ENCODE results near the gene TCF7L2.

Gene TCF7L2

DNA sequence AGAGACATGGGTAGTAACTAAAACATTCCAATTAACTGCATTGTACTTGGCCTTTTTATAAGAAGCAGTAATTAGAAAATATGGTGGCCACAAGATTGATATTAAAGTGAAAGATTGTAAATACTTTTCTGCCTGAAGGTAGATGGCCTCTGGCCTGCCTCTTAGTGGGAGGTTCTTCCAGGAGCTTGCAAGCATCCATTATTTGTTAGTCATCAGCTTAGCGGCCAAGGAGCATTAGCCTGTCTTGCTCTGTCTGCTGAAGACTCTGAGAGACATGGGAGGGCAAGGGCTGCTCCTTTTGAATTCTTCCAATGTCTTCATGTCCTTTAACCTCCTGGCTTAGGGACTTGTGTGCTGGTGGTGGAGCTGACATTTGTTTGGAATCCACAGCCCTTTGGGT is 80.4 kb downstream of the TCF7L2 start:
- TF ChIP-seq ISL1 (CRISPR knock-in tag; IDR thresholded peaks at IDR 0.05) (no peak), SNAI2 (CRISPR knock-in tag; IDR thresholded peaks at IDR 0.05) (no peak), ZC3H10 (CRISPR knock-in tag; IDR thresholded peaks at IDR 0.05) (no peak)
- ATAC-seq, result peak; percentile 77

- no peak for ATAC-seq
- TF ChIP-seq, protein P1, sequence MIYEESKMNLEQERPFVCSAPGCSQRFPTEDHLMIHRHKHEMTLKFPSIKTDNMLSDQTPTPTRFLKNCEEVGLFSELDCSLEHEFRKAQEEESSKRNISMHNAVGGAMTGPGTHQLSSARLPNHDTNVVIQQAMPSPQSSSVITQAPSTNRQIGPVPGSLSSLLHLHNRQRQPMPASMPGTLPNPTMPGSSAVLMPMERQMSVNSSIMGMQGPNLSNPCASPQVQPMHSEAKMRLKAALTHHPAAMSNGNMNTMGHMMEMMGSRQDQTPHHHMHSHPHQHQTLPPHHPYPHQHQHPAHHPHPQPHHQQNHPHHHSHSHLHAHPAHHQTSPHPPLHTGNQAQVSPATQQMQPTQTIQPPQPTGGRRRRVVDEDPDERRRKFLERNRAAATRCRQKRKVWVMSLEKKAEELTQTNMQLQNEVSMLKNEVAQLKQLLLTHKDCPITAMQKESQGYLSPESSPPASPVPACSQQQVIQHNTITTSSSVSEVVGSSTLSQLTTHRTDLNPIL (CRISPR knock-in tag; IDR thresholded peaks at IDR 0.05; ENCODE audit: low read depth), result no peak
- TF ChIP-seq PPARA (CRISPR knock-in tag; IDR thresholded peaks at IDR 0.05; ENCODE audit: borderline replicate concordance) (no peak), ZFP30 (CRISPR knock-in tag; IDR thresholded peaks at IDR 0.05) (no peak), ZNF8 (CRISPR knock-in tag; IDR thresholded peaks at IDR 0.05) (no peak), CSRNP3 (CRISPR knock-in tag; IDR thresholded peaks at IDR 0.05) (no peak), ESRRG (CRISPR knock-in tag; IDR thresholded peaks at IDR 0.05) (no peak), ISL1 (CRISPR knock-in tag; IDR thresholded peaks at IDR 0.05) (no peak), CSDC2 (CRISPR knock-in tag; IDR thresholded peaks at IDR 0.05) (no peak)
- TF ChIP-seq, protein P2, sequence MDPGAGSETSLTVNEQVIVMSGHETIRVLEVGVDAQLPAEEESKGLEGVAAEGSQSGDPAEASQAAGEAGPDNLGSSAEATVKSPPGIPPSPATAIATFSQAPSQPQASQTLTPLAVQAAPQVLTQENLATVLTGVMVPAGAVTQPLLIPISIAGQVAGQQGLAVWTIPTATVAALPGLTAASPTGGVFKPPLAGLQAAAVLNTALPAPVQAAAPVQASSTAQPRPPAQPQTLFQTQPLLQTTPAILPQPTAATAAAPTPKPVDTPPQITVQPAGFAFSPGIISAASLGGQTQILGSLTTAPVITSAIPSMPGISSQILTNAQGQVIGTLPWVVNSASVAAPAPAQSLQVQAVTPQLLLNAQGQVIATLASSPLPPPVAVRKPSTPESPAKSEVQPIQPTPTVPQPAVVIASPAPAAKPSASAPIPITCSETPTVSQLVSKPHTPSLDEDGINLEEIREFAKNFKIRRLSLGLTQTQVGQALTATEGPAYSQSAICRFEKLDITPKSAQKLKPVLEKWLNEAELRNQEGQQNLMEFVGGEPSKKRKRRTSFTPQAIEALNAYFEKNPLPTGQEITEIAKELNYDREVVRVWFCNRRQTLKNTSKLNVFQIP (CRISPR knock-in tag; IDR thresholded peaks at IDR 0.05; ENCODE audit: borderline replicate concordance, low read depth), result no peak
- TF ChIP-seq, protein P3, sequence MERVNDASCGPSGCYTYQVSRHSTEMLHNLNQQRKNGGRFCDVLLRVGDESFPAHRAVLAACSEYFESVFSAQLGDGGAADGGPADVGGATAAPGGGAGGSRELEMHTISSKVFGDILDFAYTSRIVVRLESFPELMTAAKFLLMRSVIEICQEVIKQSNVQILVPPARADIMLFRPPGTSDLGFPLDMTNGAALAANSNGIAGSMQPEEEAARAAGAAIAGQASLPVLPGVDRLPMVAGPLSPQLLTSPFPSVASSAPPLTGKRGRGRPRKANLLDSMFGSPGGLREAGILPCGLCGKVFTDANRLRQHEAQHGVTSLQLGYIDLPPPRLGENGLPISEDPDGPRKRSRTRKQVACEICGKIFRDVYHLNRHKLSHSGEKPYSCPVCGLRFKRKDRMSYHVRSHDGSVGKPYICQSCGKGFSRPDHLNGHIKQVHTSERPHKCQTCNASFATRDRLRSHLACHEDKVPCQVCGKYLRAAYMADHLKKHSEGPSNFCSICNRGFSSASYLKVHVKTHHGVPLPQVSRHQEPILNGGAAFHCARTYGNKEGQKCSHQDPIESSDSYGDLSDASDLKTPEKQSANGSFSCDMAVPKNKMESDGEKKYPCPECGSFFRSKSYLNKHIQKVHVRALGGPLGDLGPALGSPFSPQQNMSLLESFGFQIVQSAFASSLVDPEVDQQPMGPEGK (CRISPR knock-in tag; IDR thresholded peaks at IDR 0.05; ENCODE audit: borderline replicate concordance), result no peak
Measured at GRCh38 chr10:113031147-113031546, 81.1 kb downstream of the TCF7L2 start.

GRCh38 chr10:113033991-113034390 is 83.9 kb downstream of the TCF7L2 start:
- TF ChIP-seq PPARA (CRISPR knock-in tag; IDR thresholded peaks at IDR 0.05; ENCODE audit: borderline replicate concordance) (no peak), ZNF8 (CRISPR knock-in tag; IDR thresholded peaks at IDR 0.05) (no peak), ZC3H10 (CRISPR knock-in tag; IDR thresholded peaks at IDR 0.05) (no peak)
- ATAC-seq, result no peak

GRCh38 chr10:113035732-113036312 is 85.8 kb downstream of the TCF7L2 start:
- TF ChIP-seq OSR1 (CRISPR knock-in tag; IDR thresholded peaks at IDR 0.05), result no peak
- TF ChIP-seq, protein P4, sequence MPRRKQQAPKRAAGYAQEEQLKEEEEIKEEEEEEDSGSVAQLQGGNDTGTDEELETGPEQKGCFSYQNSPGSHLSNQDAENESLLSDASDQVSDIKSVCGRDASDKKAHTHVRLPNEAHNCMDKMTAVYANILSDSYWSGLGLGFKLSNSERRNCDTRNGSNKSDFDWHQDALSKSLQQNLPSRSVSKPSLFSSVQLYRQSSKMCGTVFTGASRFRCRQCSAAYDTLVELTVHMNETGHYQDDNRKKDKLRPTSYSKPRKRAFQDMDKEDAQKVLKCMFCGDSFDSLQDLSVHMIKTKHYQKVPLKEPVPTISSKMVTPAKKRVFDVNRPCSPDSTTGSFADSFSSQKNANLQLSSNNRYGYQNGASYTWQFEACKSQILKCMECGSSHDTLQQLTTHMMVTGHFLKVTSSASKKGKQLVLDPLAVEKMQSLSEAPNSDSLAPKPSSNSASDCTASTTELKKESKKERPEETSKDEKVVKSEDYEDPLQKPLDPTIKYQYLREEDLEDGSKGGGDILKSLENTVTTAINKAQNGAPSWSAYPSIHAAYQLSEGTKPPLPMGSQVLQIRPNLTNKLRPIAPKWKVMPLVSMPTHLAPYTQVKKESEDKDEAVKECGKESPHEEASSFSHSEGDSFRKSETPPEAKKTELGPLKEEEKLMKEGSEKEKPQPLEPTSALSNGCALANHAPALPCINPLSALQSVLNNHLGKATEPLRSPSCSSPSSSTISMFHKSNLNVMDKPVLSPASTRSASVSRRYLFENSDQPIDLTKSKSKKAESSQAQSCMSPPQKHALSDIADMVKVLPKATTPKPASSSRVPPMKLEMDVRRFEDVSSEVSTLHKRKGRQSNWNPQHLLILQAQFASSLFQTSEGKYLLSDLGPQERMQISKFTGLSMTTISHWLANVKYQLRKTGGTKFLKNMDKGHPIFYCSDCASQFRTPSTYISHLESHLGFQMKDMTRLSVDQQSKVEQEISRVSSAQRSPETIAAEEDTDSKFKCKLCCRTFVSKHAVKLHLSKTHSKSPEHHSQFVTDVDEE (CRISPR knock-in tag; IDR thresholded peaks at IDR 0.05), result no peak
- no peak for TF ChIP-seq BACH2 (CRISPR knock-in tag; IDR thresholded peaks at IDR 0.05; ENCODE audit: borderline replicate concordance)
- no peak for TF ChIP-seq ISL1 (CRISPR knock-in tag; IDR thresholded peaks at IDR 0.05)
- no peak for TF ChIP-seq ZC3H10 (CRISPR knock-in tag; IDR thresholded peaks at IDR 0.05)
- no peak for TF ChIP-seq CSDC2 (CRISPR knock-in tag; IDR thresholded peaks at IDR 0.05)
- no peak for TF ChIP-seq PPARA (CRISPR knock-in tag; IDR thresholded peaks at IDR 0.05; ENCODE audit: borderline replicate concordance)
- TF ChIP-seq ZNF70 (CRISPR knock-in tag; IDR thresholded peaks at IDR 0.05), result no peak
- ATAC-seq, result no peak

- TF ChIP-seq ZFP30 (CRISPR knock-in tag; IDR thresholded peaks at IDR 0.05), result no peak
- TF ChIP-seq CSRNP3 (CRISPR knock-in tag; IDR thresholded peaks at IDR 0.05), result no peak
- TF ChIP-seq SNAI2 (CRISPR knock-in tag; IDR thresholded peaks at IDR 0.05), result no peak
- TF ChIP-seq ZNF70 (CRISPR knock-in tag; IDR thresholded peaks at IDR 0.05), result no peak
- TF ChIP-seq PPARA (CRISPR knock-in tag; IDR thresholded peaks at IDR 0.05; ENCODE audit: borderline replicate concordance), result no peak
- TF ChIP-seq CSDC2 (CRISPR knock-in tag; IDR thresholded peaks at IDR 0.05), result no peak
- TF ChIP-seq RARB (CRISPR knock-in tag; IDR thresholded peaks at IDR 0.05), result no peak
- ATAC-seq, result no peak
Measured at GRCh38 chr10:113036619-113037018, 86.6 kb downstream of the TCF7L2 start.

Measured in SK-N-SH treated with all-trans-retinoic acid at 6 μM for 48 hours (cell line).